OCI-LY7 (cell line): ENCODE measurements around the gene SKOR2. TPM values are rescaled to one million over a fixed set of nuclear protein-coding genes. Genes with fewer than 3 reads are reported as not detected.
"Not testable (repeated sequence)": the region's sequence is repeated elsewhere in the genome, so short reads cannot be mapped to it uniquely, and the experiment has no call there.

Experiments
- BruUV-seq: library from RNA; stranded (reverse); fragments of 400-500 nt; replicated peaks from 2 replicates; lab custom pipeline; 2021; lab: Mats Ljungman, UMichigan
- CTCF ChIA-PET: fragments of 300-600 bp; sonication (Branson Sonifier 250); formaldehyde crosslinking; loops from one replicate; lab custom pipeline; 2022; ENCODE audit warnings: antibody characterized with exemption; ENCODE audit not compliant: unreplicated experiment; lab: Charles Lee
- POLR2A ChIA-PET: fragments of 300-600 bp; sonication (Branson Sonifier 250); formaldehyde crosslinking; loops from one replicate; lab custom pipeline; 2022; ENCODE audit warnings: antibody characterized with exemption; lab: Charles Lee
- DNase-seq: peaks from one replicate; pipeline ENCODE4 v3.0.0-alpha.2; 2015; ENCODE audit warnings: low spot score
- H2AFZ ChIP-seq: fragments of 200-600 bp; sonication (generic), shearing (Covaris generic); 2 replicates; pipeline ENCODE4 v1.6.1; 2014; ENCODE audit warnings: mild to moderate bottlenecking, antibody characterized with exemption, low read length, moderate library complexity
- H3K27ac ChIP-seq: fragments of 200-600 bp; sonication (generic); 2 replicates; pipeline ENCODE4 v1.5.1; 2014; ENCODE audit warnings: mixed run types, low read depth, mild to moderate bottlenecking, moderate library complexity, low read length, inconsistent platforms; ENCODE audit not compliant: poor library complexity, severe bottlenecking
- H3K36me3 ChIP-seq: fragments of 200-600 bp; sonication (generic); 2 replicates; pipeline ENCODE4 v1.6.1; 2014; ENCODE audit warnings: mild to moderate bottlenecking, antibody characterized with exemption, low read length, moderate library complexity, mixed read lengths; ENCODE audit not compliant: insufficient read depth
- H3K4me1 ChIP-seq: fragments of 200-600 bp; sonication (generic); 2 replicates; pipeline ENCODE4 v1.5.1; 2014; ENCODE audit warnings: mild to moderate bottlenecking, low read length; ENCODE audit not compliant: insufficient read depth, poor library complexity, severe bottlenecking
- H3K4me2 ChIP-seq: fragments of 200-600 bp; sonication (generic); 2 replicates; pipeline ENCODE4 v1.6.1; 2014; ENCODE audit warnings: mild to moderate bottlenecking, low read length
- H3K4me3 ChIP-seq: fragments of 200-600 bp; sonication (generic); 2 replicates; pipeline ENCODE4 v1.5.1; 2014; ENCODE audit warnings: mild to moderate bottlenecking, low read depth, low read length; ENCODE audit not compliant: poor library complexity, severe bottlenecking
- H3K79me2 ChIP-seq: fragments of 200-600 bp; sonication (generic); 2 replicates; pipeline ENCODE4 v1.6.1; 2016; ENCODE audit warnings: low read depth, mild to moderate bottlenecking, low read length, moderate library complexity, mixed read lengths; ENCODE audit not compliant: insufficient read depth
- H3K9me2 ChIP-seq: fragments of 200-600 bp; sonication (generic); 2 replicates; pipeline ENCODE4 v1.6.1; 2016; ENCODE audit warnings: mild to moderate bottlenecking, low read length, mixed read lengths; ENCODE audit not compliant: insufficient read depth
- H3K9me3 ChIP-seq: fragments of 200-600 bp; sonication (generic); 2 replicates; pipeline ENCODE4 v1.6.1; 2014; ENCODE audit warnings: mild to moderate bottlenecking, mixed run types, low read length, mixed read lengths
- H4K20me1 ChIP-seq: fragments of 200-600 bp; sonication (generic); 2 replicates; pipeline ENCODE4 v1.6.1; 2014; ENCODE audit warnings: mild to moderate bottlenecking, antibody characterized with exemption, low read length, moderate library complexity, mixed read lengths; ENCODE audit not compliant: insufficient read depth
- EZH2phosphoT487 ChIP-seq: fragments of 200-600 bp; sonication (generic); IDR thresholded peaks from 2 replicates; pipeline ENCODE4 v1.6.1; 2018; ENCODE audit warnings: low read depth, borderline replicate concordance, mild to moderate bottlenecking, mixed run types, antibody characterized with exemption, low read length, moderate library complexity, mixed read lengths
- intact Hi-C: fragments of 100-400 bp; cut with micrococcal nuclease; formaldehyde crosslinking; loops from one replicate; pipeline ENCODE4 v1.10.0; 2022; ENCODE audit not compliant: unreplicated experiment
- total RNA-seq, 2 experiments: library from RNA; depleted of rRNA in 1 of 2; stranded (reverse); fragments of >200 nt in 1 of 2; shearing (Covaris generic) in 1 of 2; gene quantifications; 2 replicates each; pipeline ENCODE4 v1.2.3, GENCODE V29; 2014 to 2022
- TF ChIP-seq, protein P1 (sequence below): fragments of 200-600 bp; sonication (generic); conservative IDR thresholded peaks from 2 replicates; pipeline ENCODE4 v1.5.1; 2014; ENCODE audit warnings: mild to moderate bottlenecking, antibody characterized with exemption, low read length, moderate library complexity, mixed read lengths

The SKOR2 gene
- total RNA-seq, 2 experiments from 2014 or later: not detected

DNA sequence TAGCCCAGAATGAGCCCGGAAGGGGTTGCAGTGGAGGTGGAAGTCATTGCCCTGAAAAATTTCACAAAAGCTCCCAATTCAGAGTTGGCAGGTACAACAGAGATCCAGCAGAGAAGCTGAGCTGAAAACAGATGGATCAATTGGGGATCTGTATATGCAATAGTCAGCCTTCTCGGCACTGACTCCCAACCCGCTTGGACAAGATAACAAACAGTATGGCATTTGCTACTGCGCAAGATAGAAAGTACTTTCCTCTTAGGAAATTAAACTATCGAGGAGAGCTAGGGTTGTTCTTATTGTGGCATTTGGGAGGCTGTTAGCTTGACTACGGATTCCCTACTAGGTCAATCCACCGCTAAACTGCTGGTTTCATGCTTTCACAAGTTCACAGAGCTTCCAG is 63.7 kb downstream of the SKOR2 start:
- Histone ChIP-seq H3K9me2 (no peaks in the 10 kb centered on the region), H4K20me1 (no peaks in the 10 kb centered on the region), H3K79me2 (no peaks in the 10 kb centered on the region), H3K4me3 (no peak overlapping the region), H3K27ac (no peak overlapping the region), H3K4me1 (no peaks in the 10 kb centered on the region), H2AFZ (no peak overlapping the region), H3K36me3 (no peaks in the 10 kb centered on the region), H3K9me3 (0 out of 2 replicates have a peak, but pooled peaks cover 12% of the 10 kb centered on the region), H3K4me2 (no peak overlapping the region)
- TF ChIP-seq, protein P1, sequence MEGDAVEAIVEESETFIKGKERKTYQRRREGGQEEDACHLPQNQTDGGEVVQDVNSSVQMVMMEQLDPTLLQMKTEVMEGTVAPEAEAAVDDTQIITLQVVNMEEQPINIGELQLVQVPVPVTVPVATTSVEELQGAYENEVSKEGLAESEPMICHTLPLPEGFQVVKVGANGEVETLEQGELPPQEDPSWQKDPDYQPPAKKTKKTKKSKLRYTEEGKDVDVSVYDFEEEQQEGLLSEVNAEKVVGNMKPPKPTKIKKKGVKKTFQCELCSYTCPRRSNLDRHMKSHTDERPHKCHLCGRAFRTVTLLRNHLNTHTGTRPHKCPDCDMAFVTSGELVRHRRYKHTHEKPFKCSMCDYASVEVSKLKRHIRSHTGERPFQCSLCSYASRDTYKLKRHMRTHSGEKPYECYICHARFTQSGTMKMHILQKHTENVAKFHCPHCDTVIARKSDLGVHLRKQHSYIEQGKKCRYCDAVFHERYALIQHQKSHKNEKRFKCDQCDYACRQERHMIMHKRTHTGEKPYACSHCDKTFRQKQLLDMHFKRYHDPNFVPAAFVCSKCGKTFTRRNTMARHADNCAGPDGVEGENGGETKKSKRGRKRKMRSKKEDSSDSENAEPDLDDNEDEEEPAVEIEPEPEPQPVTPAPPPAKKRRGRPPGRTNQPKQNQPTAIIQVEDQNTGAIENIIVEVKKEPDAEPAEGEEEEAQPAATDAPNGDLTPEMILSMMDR: no peak
- TF ChIP-seq EZH2phosphoT487: no peak
- POLR2A ChIA-PET: no interaction called here
- DNase-seq: no peak
- CTCF ChIA-PET: no interaction called here
- BruUV-seq: no TSS peak
- intact Hi-C loops: no loop called here

DNA sequence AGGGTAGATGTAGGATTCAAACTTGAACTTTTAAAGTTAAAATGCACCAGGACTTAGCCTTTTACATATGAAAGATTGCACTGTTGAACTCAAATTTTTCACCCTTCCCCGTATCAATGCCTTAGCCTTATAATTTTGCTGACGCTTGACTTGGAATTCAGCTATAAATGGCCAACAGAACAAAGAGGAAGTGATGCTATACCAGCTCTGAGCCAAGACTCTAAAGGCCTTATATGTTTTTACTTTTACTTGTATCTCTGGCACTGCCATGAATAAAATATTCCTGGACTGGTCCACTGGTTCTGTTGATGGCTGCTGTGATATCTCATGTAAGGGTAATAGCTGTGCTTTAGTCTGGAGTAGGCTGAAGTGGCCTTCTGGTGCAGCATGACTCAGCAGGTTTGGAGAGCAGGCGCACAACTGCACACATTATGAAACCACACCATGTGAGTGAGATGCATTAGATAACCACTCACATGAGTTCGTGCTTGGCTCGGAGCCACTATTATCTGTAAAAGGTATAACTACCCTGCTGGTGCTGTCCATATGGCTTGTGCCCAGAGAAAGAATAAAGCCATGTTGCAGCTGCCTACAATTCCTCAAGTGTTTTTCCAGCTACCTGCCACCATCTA is 66.9 kb downstream of the SKOR2 start:
- Histone ChIP-seq H4K20me1 (no peaks in the 10 kb centered on the region), H3K4me2 (no peak overlapping the region), H3K27ac (no peak overlapping the region), H3K36me3 (no peaks in the 10 kb centered on the region), H3K9me2 (no peaks in the 10 kb centered on the region), H3K4me1 (peaks cover 8% of the 10 kb centered on the region), H2AFZ (no peak overlapping the region), H3K4me3 (no peak overlapping the region), H3K9me3 (0 out of 2 replicates have a peak, but pooled peaks cover 12% of the 10 kb centered on the region), H3K79me2 (no peaks in the 10 kb centered on the region)
- ChIA-PET CTCF (no interaction called here), POLR2A (no interaction called here)
- TF ChIP-seq, protein P1: no peak
- no peak for TF ChIP-seq EZH2phosphoT487
- peak; percentile 70 for DNase-seq
- intact Hi-C loops: no loop called here
- BruUV-seq: no TSS peak

DNA sequence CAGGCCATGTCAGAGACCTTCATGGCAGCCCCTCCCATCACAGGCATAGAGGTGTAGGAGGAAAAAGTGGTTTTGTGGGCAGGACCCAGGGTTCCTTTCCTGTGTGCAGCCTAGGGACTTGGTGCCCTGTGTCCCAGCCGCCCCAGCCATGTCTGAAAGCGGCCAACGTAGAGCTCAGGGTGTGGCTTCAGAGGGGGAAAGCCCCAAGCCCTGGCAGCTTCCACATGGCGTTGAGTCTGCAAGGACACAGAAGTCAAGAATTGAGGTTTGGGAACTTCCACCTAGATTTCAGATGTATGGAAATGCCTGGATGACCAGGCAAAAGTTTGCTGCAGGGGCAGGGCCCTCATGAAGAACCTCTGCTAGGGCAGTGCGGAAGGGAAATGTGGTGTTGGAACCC is 69.3 kb downstream of the SKOR2 start:
- intact Hi-C loops, H3K27ac ChIP-seq: not testable (repeated sequence)

More for the DNA sequence above, 69.3 kb downstream of the SKOR2 start:
- H3K79me2 ChIP-seq, H3K4me1 ChIP-seq, POLR2A ChIA-PET, H3K4me2 ChIP-seq, CTCF ChIA-PET, H3K4me3 ChIP-seq, H4K20me1 ChIP-seq, H2AFZ ChIP-seq, H3K36me3 ChIP-seq, H3K9me2 ChIP-seq, BruUV-seq, DNase-seq: not testable (repeated sequence)
- 0 out of 2 replicates have a peak, but pooled peaks cover 12% of the 10 kb centered on the region for H3K9me3 ChIP-seq
